ENCODE results near the gene FLYWCH2. TPM values are rescaled to one million over a fixed set of nuclear protein-coding genes. Genes with fewer than 3 reads are reported as not detected.
A peak's percentile ranks its signal among the peaks of the same experiment; 100 is the strongest.

FLYWCH2 gene
- total RNA-seq, 2 experiments from 2014 or later, result 7.8 to 8.1 TPM

DNA sequence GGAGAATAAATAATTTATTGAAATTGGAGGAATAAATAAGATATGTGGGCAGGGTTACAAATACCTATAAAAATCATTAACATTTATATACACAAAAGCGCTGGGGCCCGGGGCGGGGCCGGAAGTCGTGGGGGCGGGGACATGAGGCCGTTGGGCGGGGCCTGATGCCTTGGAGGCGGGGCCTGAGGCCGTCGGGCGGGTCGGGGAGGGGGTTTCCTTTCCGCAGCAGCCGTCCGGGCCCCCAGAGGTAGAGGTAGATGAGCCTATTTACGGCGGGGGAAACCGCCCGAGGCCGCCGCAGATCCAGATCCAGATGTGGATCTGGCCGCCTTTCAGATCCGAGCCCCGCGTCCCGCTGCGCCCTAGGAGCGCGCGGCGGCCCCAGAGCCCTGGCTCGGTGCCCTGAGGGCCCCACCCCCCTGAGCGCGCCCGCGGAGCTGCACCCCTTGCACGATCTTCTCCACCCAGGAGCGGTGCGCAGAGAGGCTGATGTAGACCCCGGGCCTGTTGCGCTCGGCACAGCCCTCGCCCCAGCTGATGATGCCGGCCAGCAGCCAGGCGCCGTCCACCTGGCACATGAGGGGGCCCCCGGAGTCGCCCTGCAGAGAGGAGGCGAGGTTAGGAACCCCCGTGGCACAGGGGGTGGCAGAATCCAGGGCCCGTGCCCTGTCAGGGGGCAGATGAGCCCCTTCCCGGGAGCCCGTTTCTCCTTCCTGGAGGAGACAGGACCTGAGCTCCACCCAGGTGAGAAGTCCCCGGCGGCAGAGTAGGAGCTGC lies 30.1 kb upstream of the FLYWCH2 start:
- TF ChIP-seq CTCF (IDR thresholded peaks at IDR 0.05), result no peak
- H3K36me3 Mint-ChIP-seq (ENCODE audit: low read depth), result no peaks in the 10 kb centered on the region
- peaks cover 19% of the 10 kb centered on the region for H3K27me3 Mint-ChIP-seq
- Histone ChIP-seq H3K4me3 (ENCODE audit: low read length) (no peak overlapping the region), H3K36me3 (ENCODE audit: insufficient read depth, low read length) (no peaks in the 10 kb centered on the region), H3K27me3 (ENCODE audit: control insufficient read depth in 1 of 2, insufficient read depth in 2 of 2, low read length in 2 of 2) (no peaks in the 10 kb centered on the region), H3K4me1 (ENCODE audit: insufficient read depth, low read length) (peaks cover 13% of the 10 kb centered on the region), H3K27ac (ENCODE audit: low read depth in 1 of 2, low read length in 2 of 2) (no peak overlapping the region), H3K9me3 (ENCODE audit: control insufficient read depth in 1 of 2, insufficient read depth in 1 of 2, low read length in 2 of 2) (peaks cover 7 to 24% of the 10 kb centered on the region in 2 experiments)
- no peak overlapping the region for H3K4me3 Mint-ChIP-seq
- no peak for ATAC-seq (ENCODE audit: poor library complexity)
- no peak overlapping the region for H3K27ac Mint-ChIP-seq
- ChIA-PET CTCF (interaction anchor here (3.0 kb wide), 1 partner anchor 15 kb away, joined by 14 read pairs; no protein-coding TSS in a partner anchor), POLR2A (no interaction called here)
- intact Hi-C loops (cut with DNase I, micrococcal nuclease), result no loop called here
- peak in 1 of 14 experiments; percentile 49 for DNase-seq
- H3K9me3 Mint-ChIP-seq, result peaks cover 3% of the 10 kb centered on the region
- H3K4me1 Mint-ChIP-seq (ENCODE audit: low read depth), result peaks cover 5% of the 10 kb centered on the region

DNA sequence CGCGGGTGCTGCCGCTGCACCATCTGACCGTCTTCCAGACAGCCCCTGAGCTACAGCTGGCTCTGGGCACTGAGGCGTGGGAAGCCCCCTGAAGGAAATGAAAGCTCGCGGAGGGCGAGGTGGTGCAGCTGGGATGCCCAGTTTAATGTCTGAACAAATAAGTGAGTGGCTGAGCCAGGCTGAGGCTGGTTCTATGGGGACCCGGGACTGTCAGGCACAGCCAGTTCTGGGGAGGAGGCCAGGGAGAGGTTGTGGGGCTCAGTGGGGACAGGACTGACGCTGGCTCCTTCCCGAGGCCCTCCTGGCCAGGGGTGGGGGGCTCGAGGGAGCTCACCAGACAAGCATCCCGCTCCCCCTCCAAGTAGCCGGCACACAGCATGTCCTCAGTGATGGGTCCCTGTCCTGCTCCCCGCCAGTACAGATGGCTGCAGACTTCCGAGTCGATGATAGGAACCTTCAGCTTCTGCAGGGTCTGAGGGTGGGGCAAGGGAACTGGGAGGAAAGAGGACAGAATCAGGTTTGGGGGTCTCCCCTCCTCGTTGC lies 29.4 kb upstream of the FLYWCH2 start:
- Histone ChIP-seq H3K36me3 (ENCODE audit: insufficient read depth, low read length) (no peaks in the 10 kb centered on the region), H3K9me3 (ENCODE audit: control insufficient read depth in 1 of 2, insufficient read depth in 1 of 2, low read length in 2 of 2) (peaks cover 7 to 24% of the 10 kb centered on the region in 2 experiments), H3K27ac (ENCODE audit: low read depth in 1 of 2, low read length in 2 of 2) (no peak overlapping the region), H3K4me1 (ENCODE audit: insufficient read depth, low read length) (peaks cover 20% of the 10 kb centered on the region), H3K4me3 (ENCODE audit: low read length) (no peak overlapping the region), H3K27me3 (ENCODE audit: control insufficient read depth in 1 of 2, insufficient read depth in 2 of 2, low read length in 2 of 2) (peaks cover under 1 to 6% of the 10 kb centered on the region in 2 experiments)
- Mint-ChIP-seq H3K27me3 (peaks cover 19% of the 10 kb centered on the region), H3K36me3 (ENCODE audit: low read depth) (no peaks in the 10 kb centered on the region), H3K4me1 (ENCODE audit: low read depth) (peaks cover 5% of the 10 kb centered on the region), H3K9me3 (peaks cover 3% of the 10 kb centered on the region), H3K4me3 (no peak overlapping the region), H3K27ac (no peak overlapping the region)
- DNase-seq (peak in 1 of 14 experiments; percentile 11), ATAC-seq (ENCODE audit: poor library complexity) (no peak)
- intact Hi-C loops (cut with DNase I, micrococcal nuclease), result no loop called here
- POLR2A ChIA-PET, result interaction anchor here (1.1 kb wide), 1 partner anchor 14 kb away, joined by 4 read pairs; no protein-coding TSS in a partner anchor
- CTCF ChIA-PET, result interaction anchor here (3.0 kb wide), 1 partner anchor 15 kb away, joined by 14 read pairs; no protein-coding TSS in a partner anchor
- TF ChIP-seq CTCF (IDR thresholded peaks at IDR 0.05), result no peak

- H3K9me3 ChIP-seq (ENCODE audit: control insufficient read depth in 1 of 2, insufficient read depth in 1 of 2, low read length in 2 of 2), result peaks cover 7 to 27% of the 10 kb centered on the region in 2 experiments
These were observed 28.2 kb upstream of the FLYWCH2 start for GRCh38 chr16:2854700-2855309.

More at GRCh38 chr16:2854700-2855309, 28.2 kb upstream of the FLYWCH2 start:
- DNase-seq, result peak in 1 of 14 experiments; percentile 21
- Histone ChIP-seq H3K4me3 (ENCODE audit: low read length) (no peak overlapping the region), H3K27me3 (ENCODE audit: control insufficient read depth in 1 of 2, insufficient read depth in 2 of 2, low read length in 2 of 2) (peaks cover 3 to 7% of the 10 kb centered on the region in 2 experiments), H3K36me3 (ENCODE audit: insufficient read depth, low read length) (no peaks in the 10 kb centered on the region), H3K27ac (ENCODE audit: low read depth in 1 of 2, low read length in 2 of 2) (no peak overlapping the region), H3K4me1 (ENCODE audit: insufficient read depth, low read length) (peaks cover 25% of the 10 kb centered on the region)
- CTCF ChIA-PET, result interaction anchor here (3.0 kb wide), 1 partner anchor 14 kb away, joined by 14 read pairs; no protein-coding TSS in a partner anchor
- Mint-ChIP-seq H3K36me3 (ENCODE audit: low read depth) (no peaks in the 10 kb centered on the region), H3K27me3 (peaks cover 13% of the 10 kb centered on the region), H3K9me3 (peaks cover 3% of the 10 kb centered on the region), H3K4me1 (ENCODE audit: low read depth) (peaks cover 5% of the 10 kb centered on the region), H3K4me3 (no peak overlapping the region), H3K27ac (no peak overlapping the region)
- ATAC-seq (ENCODE audit: poor library complexity), result no peak
- TF ChIP-seq CTCF (IDR thresholded peaks at IDR 0.05), result no peak
- intact Hi-C loops (cut with DNase I, micrococcal nuclease), result no loop called here
- POLR2A ChIA-PET, result no interaction called here

All from CD4-positive, alpha-beta T cell (primary cell).